ENCODE measurements around the gene NDUFS2.

The NDUFS2 gene

DNA sequence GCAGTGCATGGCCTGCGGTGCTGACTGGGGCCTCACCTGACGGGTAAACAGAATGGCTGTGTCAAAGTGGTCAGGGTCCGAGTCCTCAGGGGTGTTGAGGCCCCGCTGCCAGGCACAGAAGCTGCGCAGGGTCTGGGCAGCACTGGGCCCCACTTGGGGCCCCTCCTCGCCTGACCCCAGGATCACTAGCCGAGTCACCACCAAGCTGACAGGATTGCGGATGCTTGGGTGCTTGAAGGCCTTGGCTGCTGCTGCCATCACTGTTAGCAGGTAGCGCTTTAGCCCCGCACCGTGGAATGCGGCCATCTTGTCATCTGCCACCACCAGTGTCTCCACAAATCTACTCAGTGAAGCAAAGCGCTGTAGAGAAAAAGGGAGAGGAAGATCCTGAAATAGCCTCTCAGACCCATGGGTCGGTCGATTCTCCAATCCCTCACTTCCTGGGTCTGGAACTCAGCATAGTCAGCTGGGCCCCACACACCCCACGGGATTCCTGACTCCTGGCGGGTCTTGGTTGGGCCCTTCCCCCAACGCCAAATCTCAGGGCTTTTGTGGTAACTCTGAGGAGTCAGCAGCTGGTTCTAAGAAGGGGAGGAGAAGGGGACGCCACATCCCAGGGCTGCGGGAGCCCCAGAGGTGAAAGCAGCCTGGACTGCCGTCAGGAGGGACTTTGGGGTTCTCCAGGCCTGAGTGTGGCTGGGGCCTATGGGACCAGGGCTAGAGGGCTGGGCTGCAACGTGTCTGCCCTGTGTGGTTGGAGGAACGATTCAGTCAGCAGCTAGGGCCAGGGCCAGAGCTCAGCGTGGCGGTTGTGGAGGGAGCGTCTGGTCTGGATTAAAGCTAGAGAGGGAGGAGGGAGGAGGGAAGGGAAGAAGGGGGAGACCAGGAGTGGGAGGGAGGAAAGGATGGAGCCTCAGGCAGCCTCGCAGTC lies 5.4 kb upstream of the NDUFS2 start:
- DNase-seq: no peak

GRCh38 chr1:161197560-161198193 lies 4.5 kb upstream of the NDUFS2 start:
- no peak for DNase-seq

- DNase-seq: no peak
These were observed 3.8 kb upstream of the NDUFS2 start for GRCh38 chr1:161198194-161198896.

- peak; percentile 98 for DNase-seq
These were observed 3.2 kb upstream of the NDUFS2 start, which contains the start of gene ADAMTS4 for GRCh38 chr1:161198897-161199431. Gene ADAMTS4, minus strand, starts transcription at chr1:161199054. Its CDS starts 427 bp downstream, at chr1:161198627.

GRCh38 chr1:161199506-161200139 lies 2.5 kb upstream of the NDUFS2 start:
- no peak for DNase-seq

DNA sequence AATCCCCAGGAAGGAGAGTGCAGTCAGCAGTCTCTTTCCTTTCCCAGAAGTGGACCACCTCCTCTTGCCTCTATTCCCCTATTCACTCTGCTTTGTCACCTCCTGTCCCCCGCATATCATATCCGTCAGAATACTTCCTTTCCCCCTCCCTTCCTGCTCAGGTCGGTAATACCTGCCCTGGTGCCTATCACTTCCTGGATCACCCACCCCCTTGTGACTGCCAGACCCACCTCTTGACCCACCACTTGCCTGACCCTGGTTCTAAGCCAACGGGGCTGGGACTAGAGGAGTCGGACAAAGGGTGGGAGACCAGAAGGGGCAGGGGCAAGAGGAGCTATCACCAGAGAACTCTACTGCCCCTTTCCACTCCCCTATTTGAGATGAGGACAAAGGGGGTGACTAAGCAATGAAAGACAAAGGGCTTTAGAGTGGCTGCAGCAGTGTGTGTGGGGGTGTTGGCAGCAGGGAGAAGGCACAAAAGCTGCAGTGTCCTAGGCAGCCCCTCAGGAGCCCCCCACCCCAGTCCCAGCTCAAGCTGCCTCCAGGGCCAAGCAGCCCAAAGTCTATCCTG lies 1.7 kb upstream of the NDUFS2 start:
- DNase-seq: no peak

DNA sequence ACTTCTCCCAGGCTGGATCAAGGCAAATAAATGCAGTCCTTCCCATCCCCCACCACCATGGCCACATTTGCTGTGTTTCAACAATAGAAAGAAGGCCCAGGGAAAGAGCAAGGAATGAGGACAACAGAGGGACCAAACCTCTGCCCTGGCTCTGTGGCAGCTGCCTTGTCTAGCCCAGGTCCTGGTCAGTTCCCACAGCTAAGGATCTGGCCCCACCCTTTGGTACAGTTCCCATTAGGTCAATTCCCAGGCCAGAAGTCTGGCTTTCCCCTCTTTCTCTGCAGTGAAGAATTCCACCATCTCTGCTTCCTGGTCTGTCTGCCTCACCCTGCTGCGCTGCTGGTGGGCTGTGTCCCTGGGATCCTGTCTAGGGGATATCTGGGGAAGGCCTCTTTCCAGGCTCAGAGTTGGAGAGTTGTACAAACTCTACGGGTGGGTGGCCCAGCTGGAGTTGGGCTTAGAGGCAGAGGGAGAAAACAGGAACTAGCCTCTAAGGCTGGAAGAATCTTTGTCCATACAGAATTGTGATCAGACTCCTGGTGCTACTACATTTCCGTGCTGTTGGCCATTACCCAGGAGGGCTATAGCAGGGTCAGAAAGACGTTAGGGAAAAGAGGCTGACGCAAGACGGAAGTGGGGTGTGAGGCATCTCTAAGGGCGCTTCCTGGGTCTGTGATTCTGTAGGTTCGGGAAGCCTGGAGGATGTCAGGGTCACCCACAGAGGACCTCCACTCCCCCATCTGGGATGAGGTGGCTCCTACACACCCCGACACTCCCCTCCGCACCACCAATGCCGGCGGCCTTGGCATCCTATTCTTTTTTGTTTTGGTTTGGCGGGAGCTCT lies 953 bp upstream of the NDUFS2 start:
- no peak for DNase-seq

- no peak for DNase-seq
These were observed 4.4 kb downstream of the NDUFS2 start for GRCh38 chr1:161206411-161207140.

DNA sequence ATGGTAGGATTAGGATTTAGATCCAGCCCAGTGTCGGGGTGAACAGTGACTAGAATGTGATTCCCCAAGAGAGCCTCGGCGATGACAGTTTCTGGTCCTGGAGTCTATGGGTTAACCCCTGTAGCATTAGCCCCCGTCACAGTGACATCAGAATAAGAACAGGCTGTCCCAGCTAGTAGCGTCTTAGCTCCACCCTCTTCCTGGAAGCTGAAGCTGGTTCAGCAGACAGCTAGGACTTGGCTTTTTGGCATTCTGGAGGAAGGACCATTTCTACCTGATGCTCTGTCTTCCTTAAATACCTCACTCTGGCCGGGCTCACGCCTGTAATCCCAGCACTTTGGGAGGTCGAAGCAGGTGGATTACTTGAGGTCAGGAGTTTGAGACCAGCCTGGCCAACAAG lies 5.0 kb downstream of the NDUFS2 start:
- no peak for DNase-seq

DNA sequence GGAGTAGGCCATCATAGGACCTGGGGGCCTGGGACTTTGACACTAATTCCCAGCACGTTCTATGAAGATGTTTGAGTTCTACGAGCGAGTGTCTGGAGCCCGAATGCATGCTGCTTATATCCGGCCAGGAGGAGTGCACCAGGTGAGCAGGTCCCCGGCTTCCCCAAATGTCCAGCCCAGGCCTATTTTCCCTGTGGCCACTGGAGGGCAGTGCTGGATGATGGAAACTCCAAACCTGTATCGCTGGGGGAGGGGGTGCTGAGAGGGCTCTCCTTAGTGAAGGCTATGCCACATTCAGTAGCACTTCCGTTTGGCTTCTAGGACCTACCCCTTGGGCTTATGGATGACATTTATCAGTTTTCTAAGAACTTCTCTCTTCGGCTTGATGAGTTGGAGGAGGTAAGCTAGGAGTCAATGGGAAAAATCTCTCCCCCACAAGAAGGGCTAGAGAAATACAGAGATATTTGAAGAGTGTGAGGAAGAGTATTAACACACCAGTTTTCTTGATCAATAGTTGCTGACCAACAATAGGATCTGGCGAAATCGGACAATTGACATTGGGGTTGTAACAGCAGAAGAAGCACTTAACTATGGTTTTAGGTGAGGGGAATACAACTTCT lies 7.7 kb downstream of the NDUFS2 start:
- DNase-seq: peak; percentile 62

DNA sequence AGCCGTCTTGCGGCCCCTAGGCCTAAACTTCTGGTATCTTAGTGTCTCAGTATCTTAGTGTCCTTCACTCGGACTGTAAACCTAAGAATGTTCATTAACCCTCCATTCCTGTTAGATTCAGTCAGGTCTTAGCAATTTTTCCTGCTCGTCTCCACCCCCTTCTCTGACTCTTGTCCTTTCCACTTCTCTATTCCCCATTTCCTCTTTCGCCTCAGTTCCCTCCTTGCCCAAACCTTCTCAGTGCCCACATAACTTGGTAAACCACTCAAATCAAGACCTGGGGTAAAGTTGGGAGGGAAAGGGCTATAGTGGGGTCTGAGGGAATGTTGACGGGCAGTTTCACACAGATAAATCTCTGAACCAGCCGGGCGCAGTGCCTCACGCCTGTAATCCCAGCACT lies 12.2 kb downstream of the NDUFS2 start:
- DNase-seq: no peak

- DNase-seq: no peak
These were observed 12.9 kb downstream of the NDUFS2 start, which contains the start of gene FCER1G for GRCh38 chr1:161215076-161215475. Gene FCER1G, plus strand, starts transcription at chr1:161215295. Its CDS starts 27 bp downstream, at chr1:161215322.

DNA sequence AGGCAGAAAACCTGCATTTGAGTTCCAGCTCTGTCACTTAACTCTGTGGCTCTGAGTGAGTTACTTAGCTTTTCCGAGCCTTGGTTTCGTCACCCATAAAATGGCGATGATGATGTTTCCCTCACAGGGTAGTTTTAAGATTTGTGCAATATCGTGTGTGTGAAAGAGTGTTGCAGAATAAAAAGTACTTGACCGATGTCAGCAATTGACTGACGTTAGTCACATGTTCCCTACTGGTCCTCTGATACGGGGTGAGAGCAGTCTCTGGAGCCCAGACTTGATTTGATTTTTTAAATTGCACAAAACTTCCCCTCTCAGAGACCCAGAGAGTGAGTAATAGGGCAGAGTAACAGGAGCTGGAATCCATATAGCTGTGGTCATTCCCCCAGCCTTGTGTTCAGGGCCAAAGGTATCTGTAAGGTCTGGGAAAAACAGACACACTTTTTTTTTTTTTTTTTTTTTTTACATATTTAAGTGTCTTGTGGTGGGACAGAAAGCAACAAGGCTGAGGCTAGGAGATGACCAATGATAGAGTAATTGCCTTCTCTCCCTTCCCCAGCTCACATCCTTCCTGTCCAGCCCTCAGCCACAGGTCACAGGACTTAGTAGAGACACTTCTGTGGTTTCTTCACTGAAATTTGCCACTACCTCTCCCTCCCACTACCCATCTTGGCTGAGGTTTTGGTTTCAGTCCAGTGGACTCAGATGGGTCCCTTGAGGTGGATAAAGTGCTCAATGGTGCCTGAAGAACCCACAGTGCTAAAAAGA lies 15.0 kb downstream of the NDUFS2 start:
- DNase-seq: no peak

GRCh38 chr1:161217831-161218230 lies 15.7 kb downstream of the NDUFS2 start:
- no peak for DNase-seq

GRCh38 chr1:161218301-161219077 lies 16.3 kb downstream of the NDUFS2 start:
- DNase-seq: no peak

GRCh38 chr1:161219078-161219892 lies 17.1 kb downstream of the NDUFS2 start:
- no peak for DNase-seq

- no peak for DNase-seq
These were observed 17.8 kb downstream of the NDUFS2 start for GRCh38 chr1:161220002-161220401.
